ENCODE measurements around the gene DEFB123.

DEFB123 gene

DNA sequence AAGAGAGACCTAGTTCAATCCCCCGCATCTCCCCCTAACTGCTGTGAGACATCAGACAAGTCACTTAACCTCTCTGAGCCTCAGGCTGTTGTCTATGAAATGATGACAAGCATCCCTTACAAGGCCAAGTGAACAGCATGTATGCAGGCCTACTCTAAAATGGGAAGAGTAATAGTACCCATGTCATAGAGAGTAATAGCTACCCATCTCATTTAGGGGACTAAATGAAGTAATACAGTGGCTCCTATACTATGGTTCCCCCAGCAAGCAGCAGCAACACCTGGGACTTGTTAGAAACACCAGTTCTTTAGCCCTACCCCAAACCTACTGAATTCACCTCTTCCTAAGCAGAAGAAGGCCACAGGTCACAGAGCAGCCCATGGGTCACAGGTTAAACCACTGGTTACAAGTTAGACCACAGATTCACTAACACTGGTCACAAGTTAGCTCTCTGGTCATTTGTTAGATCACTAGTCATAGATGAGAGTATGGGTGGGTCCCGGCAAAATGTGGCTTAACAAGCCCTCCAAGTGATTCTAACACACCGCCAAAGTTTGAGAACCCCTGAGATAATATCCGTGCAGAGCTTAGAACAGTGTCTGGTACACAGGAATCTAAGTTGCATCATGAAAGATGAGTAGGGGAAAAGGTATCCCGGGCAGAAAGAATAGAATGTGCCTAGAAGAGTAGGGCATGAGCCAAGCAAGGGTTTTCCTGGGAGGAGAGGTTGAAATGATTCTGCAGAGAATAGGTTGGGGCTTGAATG, 33.1 kb downstream of the DEFB123 start:
- ChIA-PET POLR2A (no interaction called here), CTCF (interaction anchor here (0.6 kb wide), 1 partner anchor 17 kb away, joined by 4 read pairs; no protein-coding TSS in a partner anchor)
- TF ChIP-seq SP1 (IDR thresholded peaks at IDR 0.05): no peak
- TF ChIP-seq LEF1 (IDR thresholded peaks at IDR 0.05; ENCODE audit: borderline replicate concordance): no peak
- no peak for TF ChIP-seq ZNF384 (IDR thresholded peaks at IDR 0.05)
- no peak for TF ChIP-seq HDGF (IDR thresholded peaks at IDR 0.05; ENCODE audit: borderline replicate concordance)
- no peak for TF ChIP-seq CTBP1 (IDR thresholded peaks at IDR 0.05; ENCODE audit: borderline replicate concordance)
- DNase-seq (ENCODE audit: extremely low spot score): no peak

DNA sequence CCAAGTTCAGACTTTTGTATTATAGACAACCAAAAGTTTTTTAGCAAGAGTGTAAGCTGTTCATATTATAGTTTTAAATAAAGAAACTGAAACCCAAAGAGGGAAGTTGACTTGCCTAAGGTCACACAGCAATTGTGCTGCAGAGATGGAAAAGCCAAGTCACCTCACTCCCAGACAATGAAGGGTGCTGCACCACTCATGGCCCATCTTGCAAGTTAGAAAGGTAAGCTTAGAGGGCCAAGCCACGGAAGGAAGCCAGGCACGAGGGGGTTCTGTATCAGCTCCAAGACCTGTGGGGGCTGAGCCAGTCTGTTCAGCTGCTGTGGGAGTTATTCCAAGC, 33.6 kb downstream of the DEFB123 start:
- TF ChIP-seq ARNT (IDR thresholded peaks at IDR 0.05) (no peak), HDGF (IDR thresholded peaks at IDR 0.05; ENCODE audit: borderline replicate concordance) (no peak), FOXA1 (IDR thresholded peaks at IDR 0.05) (no peak), ELF4 (IDR thresholded peaks at IDR 0.05) (no peak), SUZ12 (IDR thresholded peaks at IDR 0.05) (no peak), FOXK2 (IDR thresholded peaks at IDR 0.05) (no peak), LEF1 (IDR thresholded peaks at IDR 0.05; ENCODE audit: borderline replicate concordance) (no peak), BHLHE40 (IDR thresholded peaks at IDR 0.05; ENCODE audit: borderline replicate concordance) (no peak), SP1 (IDR thresholded peaks at IDR 0.05) (no peak), TARDBP (IDR thresholded peaks at IDR 0.05) (no peak), L3MBTL2 (conservative IDR thresholded peaks at IDR 0.05) (no peak), ZNF384 (IDR thresholded peaks at IDR 0.05) (no peak), FOXM1 (IDR thresholded peaks at IDR 0.05; ENCODE audit: borderline replicate concordance) (no peak)
- TF ChIP-seq, protein P1, sequence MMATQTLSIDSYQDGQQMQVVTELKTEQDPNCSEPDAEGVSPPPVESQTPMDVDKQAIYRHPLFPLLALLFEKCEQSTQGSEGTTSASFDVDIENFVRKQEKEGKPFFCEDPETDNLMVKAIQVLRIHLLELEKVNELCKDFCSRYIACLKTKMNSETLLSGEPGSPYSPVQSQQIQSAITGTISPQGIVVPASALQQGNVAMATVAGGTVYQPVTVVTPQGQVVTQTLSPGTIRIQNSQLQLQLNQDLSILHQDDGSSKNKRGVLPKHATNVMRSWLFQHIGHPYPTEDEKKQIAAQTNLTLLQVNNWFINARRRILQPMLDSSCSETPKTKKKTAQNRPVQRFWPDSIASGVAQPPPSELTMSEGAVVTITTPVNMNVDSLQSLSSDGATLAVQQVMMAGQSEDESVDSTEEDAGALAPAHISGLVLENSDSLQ (IDR thresholded peaks at IDR 0.05): no peak
- POLR2A ChIA-PET: no interaction called here
- CTCF ChIA-PET: interaction anchor here (0.6 to 0.9 kb wide), 2 partner anchors 14 to 29 kb away, joined by 3 to 4 read pairs; no protein-coding TSS in a partner anchor
- DNase-seq (ENCODE audit: extremely low spot score): no peak

DNA sequence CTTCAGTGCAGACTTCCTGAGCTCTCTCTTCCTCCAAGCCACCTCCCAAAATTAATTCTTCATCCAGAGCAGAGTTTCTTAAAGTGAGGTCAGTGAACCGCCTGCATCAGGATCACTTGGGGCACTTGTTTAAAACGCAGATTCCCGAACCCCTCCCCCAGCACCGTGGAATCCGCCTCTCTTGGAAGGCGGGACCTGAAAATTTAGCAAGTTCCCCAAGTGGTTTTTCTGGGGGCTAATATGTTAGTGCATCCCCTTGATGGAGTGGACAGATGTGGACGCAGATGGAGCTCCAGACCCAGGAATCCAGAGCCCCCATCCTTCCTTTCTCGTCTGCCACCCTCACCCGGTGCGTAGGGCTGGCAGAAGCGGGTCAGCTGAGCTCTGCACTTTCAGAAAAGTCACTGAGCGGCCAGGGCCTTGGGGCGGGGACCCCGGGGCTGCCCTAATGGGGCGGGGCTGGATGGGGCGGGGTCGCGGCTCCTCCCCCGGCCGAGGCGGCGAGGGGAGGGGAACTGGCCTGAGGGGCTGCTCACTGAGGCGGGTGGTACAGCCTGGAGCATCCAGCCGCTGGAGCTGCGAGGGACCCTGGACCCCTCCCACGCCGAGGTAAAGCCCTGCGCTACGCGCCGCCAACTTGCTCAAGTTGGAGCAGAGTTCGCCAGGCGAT, 34.5 kb downstream of the DEFB123 start, which contains the start of the genes DEFB124 and REM1:
DEFB124 (minus strand) TSS at position 370 of the 670 bp plus-strand sequence. CDS start 2,114 bp downstream, outside the sequence.
REM1 (plus strand) TSS at position 531 of the 670 bp plus-strand sequence. CDS start 1,158 bp downstream, outside the sequence.
- CTCF ChIA-PET: interaction anchor here (0.6 to 0.9 kb wide), 2 partner anchors 14 to 29 kb away, joined by 3 to 4 read pairs; no protein-coding TSS in a partner anchor
- no peak for DNase-seq (ENCODE audit: extremely low spot score)
- POLR2A ChIA-PET: no interaction called here
- TF ChIP-seq LEF1 (IDR thresholded peaks at IDR 0.05; ENCODE audit: borderline replicate concordance) (no peak), SUZ12 (IDR thresholded peaks at IDR 0.05) (no peak), ELF4 (IDR thresholded peaks at IDR 0.05) (no peak)

DNA sequence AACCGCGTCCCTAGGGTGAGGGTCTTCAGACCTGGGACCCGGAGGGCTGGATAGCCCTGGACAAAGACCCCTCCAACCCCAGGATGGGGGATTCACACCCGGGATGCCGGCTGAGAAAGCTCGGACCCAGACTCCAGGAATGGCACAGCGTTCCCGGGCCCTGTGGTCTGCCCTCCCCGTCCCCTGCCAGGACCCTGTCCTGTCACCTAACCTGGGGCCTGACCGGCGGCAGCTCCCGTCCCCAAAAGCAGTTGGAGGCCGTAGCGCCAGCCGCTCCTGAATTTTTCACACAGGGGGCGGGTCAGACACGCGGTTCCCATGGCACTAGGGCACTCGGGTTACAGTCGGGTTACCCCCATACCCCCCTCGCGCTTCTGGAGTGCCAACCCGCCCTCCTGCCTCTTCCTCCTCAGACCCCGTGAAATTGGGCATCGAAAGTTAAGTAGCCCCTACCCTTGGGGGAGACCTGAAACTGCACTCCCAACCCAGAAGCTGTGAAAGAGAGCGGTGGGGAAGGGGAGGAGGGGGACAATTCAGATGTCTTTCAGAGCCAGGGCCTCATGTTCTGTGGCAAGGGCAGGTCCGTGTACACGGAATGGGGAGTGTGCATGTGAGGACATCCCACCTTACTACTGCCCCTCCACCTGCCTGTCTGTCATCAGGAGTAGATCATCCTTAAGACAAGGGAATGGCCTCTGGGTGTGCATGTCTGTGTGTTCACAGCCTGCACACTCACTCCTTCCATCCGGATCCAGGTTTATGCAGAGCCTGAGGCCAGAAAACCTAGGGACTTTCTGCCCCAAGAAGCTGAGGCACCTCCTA, 35.3 kb downstream of the DEFB123 start:
- ChIA-PET POLR2A (interaction anchor here (0.9 kb wide), 1 partner anchor 97 kb away, joined by 3 read pairs; no protein-coding TSS in a partner anchor), CTCF (no interaction called here)
- DNase-seq (ENCODE audit: extremely low spot score): no peak
- TF ChIP-seq SUZ12 (IDR thresholded peaks at IDR 0.05) (no peak), SP1 (IDR thresholded peaks at IDR 0.05) (no peak), HDGF (IDR thresholded peaks at IDR 0.05; ENCODE audit: borderline replicate concordance) (no peak), L3MBTL2 (conservative IDR thresholded peaks at IDR 0.05) (no peak), NFRKB (IDR thresholded peaks at IDR 0.05) (no peak), CTBP1 (IDR thresholded peaks at IDR 0.05; ENCODE audit: borderline replicate concordance) (no peak), BHLHE40 (IDR thresholded peaks at IDR 0.05; ENCODE audit: borderline replicate concordance) (no peak), FOXK2 (IDR thresholded peaks at IDR 0.05) (no peak), ZNF384 (IDR thresholded peaks at IDR 0.05) (no peak), FOXA1 (IDR thresholded peaks at IDR 0.05) (no peak), FOXM1 (IDR thresholded peaks at IDR 0.05; ENCODE audit: borderline replicate concordance) (no peak), ELF4 (IDR thresholded peaks at IDR 0.05) (no peak), LEF1 (IDR thresholded peaks at IDR 0.05; ENCODE audit: borderline replicate concordance) (no peak), ARNT (IDR thresholded peaks at IDR 0.05) (no peak), TARDBP (IDR thresholded peaks at IDR 0.05) (no peak)
- TF ChIP-seq, protein P1 (IDR thresholded peaks at IDR 0.05): no peak

DNA sequence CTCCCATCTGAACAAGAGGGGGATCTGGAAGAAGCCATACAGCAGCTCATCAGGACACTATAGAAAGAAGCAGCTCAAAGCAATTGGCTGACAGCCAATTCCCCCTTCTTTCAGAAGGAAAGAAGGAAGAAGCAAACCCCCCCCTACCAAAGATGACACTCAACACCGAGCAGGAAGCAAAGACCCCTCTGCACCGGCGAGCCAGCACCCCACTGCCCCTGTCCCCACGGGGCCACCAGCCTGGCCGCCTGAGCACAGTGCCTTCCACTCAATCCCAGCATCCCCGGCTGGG, 35.8 kb downstream of the DEFB123 start:
- ChIA-PET CTCF (no interaction called here), POLR2A (interaction anchor here (0.9 kb wide), 1 partner anchor 96 kb away, joined by 3 read pairs; no protein-coding TSS in a partner anchor)
- no peak for TF ChIP-seq FOXM1 (IDR thresholded peaks at IDR 0.05; ENCODE audit: borderline replicate concordance)
- no peak for TF ChIP-seq FOXK2 (IDR thresholded peaks at IDR 0.05)
- DNase-seq (ENCODE audit: extremely low spot score): no peak

DNA sequence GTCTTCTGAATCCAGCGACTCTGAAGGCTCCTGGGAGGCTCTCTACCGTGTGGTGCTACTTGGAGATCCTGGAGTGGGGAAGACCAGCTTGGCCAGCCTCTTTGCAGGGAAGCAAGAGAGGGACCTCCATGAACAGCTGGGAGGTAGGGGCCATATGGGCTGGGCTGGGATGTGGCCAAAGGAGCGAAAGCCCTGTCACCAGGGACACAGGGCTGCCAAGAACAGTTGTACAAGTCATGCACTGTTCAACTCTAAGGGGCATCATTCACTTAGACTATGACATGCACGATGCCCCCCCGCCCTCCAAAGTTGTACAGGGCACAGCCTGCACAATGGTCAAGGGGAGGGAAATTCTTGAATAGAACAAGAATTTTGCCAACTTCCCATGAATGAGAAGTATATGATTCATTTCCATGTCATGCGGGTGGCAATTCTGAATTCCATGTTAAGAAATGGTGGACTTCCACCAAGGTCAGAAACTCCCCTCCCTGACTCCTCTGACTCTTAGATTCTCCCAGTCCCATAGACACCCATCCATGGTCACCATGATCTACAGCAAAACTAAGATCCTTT, 36.3 kb downstream of the DEFB123 start:
- POLR2A ChIA-PET: interaction anchor here (0.9 kb wide), 1 partner anchor 96 kb away, joined by 3 read pairs; no protein-coding TSS in a partner anchor
- no peak for DNase-seq (ENCODE audit: extremely low spot score)
- TF ChIP-seq BHLHE40 (IDR thresholded peaks at IDR 0.05; ENCODE audit: borderline replicate concordance) (no peak), FOXA1 (IDR thresholded peaks at IDR 0.05) (no peak)
- TF ChIP-seq, protein P1 (IDR thresholded peaks at IDR 0.05): no peak
- CTCF ChIA-PET: no interaction called here

Measured in HEK293T (cell line).